Rectal smooth muscle tissue (tissue), 1 donor: ENCODE measurements around the gene ADAMTSL3.
A peak's percentile ranks its signal among the peaks of the same experiment; 100 is the strongest.

Experiments
- H3K27ac ChIP-seq: one replicate; pipeline ENCODE4 v1.7.0; 2013; ENCODE audit warnings: low read depth, low read length, inconsistent platforms
- H3K27me3 ChIP-seq: one replicate; pipeline ENCODE4 v1.7.0; 2013; ENCODE audit warnings: low read length; ENCODE audit not compliant: control insufficient read depth, insufficient read depth
- H3K36me3 ChIP-seq: one replicate; pipeline ENCODE4 v1.7.0; 2013; ENCODE audit warnings: low read length; ENCODE audit not compliant: control insufficient read depth, insufficient read depth
- H3K4me1 ChIP-seq: one replicate; pipeline ENCODE4 v1.7.0; 2013; ENCODE audit warnings: low read length; ENCODE audit not compliant: control insufficient read depth, insufficient read depth
- H3K4me3 ChIP-seq: one replicate; pipeline ENCODE4 v1.7.0; 2013; ENCODE audit warnings: low read length
- H3K9ac ChIP-seq: one replicate; pipeline ENCODE4 v1.7.0; 2013; ENCODE audit warnings: low read length

Gene ADAMTSL3

GRCh38 chr15:83886321-83886720 is 232.4 kb downstream of the ADAMTSL3 start:
- no peak overlapping the region for H3K4me3 ChIP-seq
- peaks cover 4% of the 10 kb centered on the region for H3K4me1 ChIP-seq
- no peak overlapping the region for H3K27ac ChIP-seq
- no peak overlapping the region for H3K9ac ChIP-seq
- H3K27me3 ChIP-seq = no peaks in the 10 kb centered on the region
- no peaks in the 10 kb centered on the region for H3K36me3 ChIP-seq

- H3K36me3 ChIP-seq = no peaks in the 10 kb centered on the region
- H3K27ac ChIP-seq = no peak overlapping the region
- H3K4me1 ChIP-seq = peaks cover 4% of the 10 kb centered on the region
- no peaks in the 10 kb centered on the region for H3K27me3 ChIP-seq
- no peak overlapping the region for H3K9ac ChIP-seq
- no peak overlapping the region for H3K4me3 ChIP-seq
Measured at GRCh38 chr15:83887404-83887803, 233.5 kb downstream of the ADAMTSL3 start.

- no peaks in the 10 kb centered on the region for H3K27me3 ChIP-seq
- H3K4me3 ChIP-seq = no peak overlapping the region
- no peak overlapping the region for H3K27ac ChIP-seq
- no peak overlapping the region for H3K9ac ChIP-seq
- peaks cover 4% of the 10 kb centered on the region for H3K4me1 ChIP-seq
- H3K36me3 ChIP-seq = no peaks in the 10 kb centered on the region
Measured at GRCh38 chr15:83887961-83888360, 234.0 kb downstream of the ADAMTSL3 start.

- no peak overlapping the region for H3K4me3 ChIP-seq
Measured at GRCh38 chr15:83889995-83890394, 236.1 kb downstream of the ADAMTSL3 start.

GRCh38 chr15:83890587-83890986 is 236.7 kb downstream of the ADAMTSL3 start:
- H3K36me3 ChIP-seq = peaks cover 3% of the 10 kb centered on the region
- no peaks in the 10 kb centered on the region for H3K27me3 ChIP-seq
- H3K9ac ChIP-seq = no peak overlapping the region
- peaks cover 4% of the 10 kb centered on the region for H3K4me1 ChIP-seq
- no peak overlapping the region for H3K4me3 ChIP-seq
- no peak overlapping the region for H3K27ac ChIP-seq

More at GRCh38 chr15:83889995-83890394, 236.1 kb downstream of the ADAMTSL3 start:
- Histone ChIP-seq H3K4me1 (peaks cover 4% of the 10 kb centered on the region), H3K27me3 (no peaks in the 10 kb centered on the region), H3K27ac (peak overlapping the region; percentile 4), H3K36me3 (peaks cover 3% of the 10 kb centered on the region), H3K9ac (no peak overlapping the region)

- H3K27me3 ChIP-seq = no peaks in the 10 kb centered on the region
- no peak overlapping the region for H3K27ac ChIP-seq
- peaks cover 4% of the 10 kb centered on the region for H3K4me1 ChIP-seq
- H3K9ac ChIP-seq = no peak overlapping the region
- no peak overlapping the region for H3K4me3 ChIP-seq
- H3K36me3 ChIP-seq = peaks cover 3% of the 10 kb centered on the region
Measured at GRCh38 chr15:83892498-83892897, 238.6 kb downstream of the ADAMTSL3 start.

- Histone ChIP-seq H3K4me3 (no peak overlapping the region), H3K9ac (no peak overlapping the region), H3K27me3 (no peaks in the 10 kb centered on the region), H3K36me3 (peaks cover 3% of the 10 kb centered on the region), H3K27ac (no peak overlapping the region), H3K4me1 (peaks cover 4% of the 10 kb centered on the region)
Measured at GRCh38 chr15:83893308-83893707, 239.4 kb downstream of the ADAMTSL3 start.

GRCh38 chr15:83897037-83897436 is 243.1 kb downstream of the ADAMTSL3 start:
- Histone ChIP-seq H3K4me3 (no peak overlapping the region), H3K27me3 (no peaks in the 10 kb centered on the region), H3K4me1 (no peaks in the 10 kb centered on the region)

GRCh38 chr15:83898361-83898760 is 244.4 kb downstream of the ADAMTSL3 start:
- Histone ChIP-seq H3K27ac (no peak overlapping the region), H3K36me3 (no peaks in the 10 kb centered on the region), H3K9ac (no peak overlapping the region), H3K27me3 (no peaks in the 10 kb centered on the region), H3K4me3 (no peak overlapping the region), H3K4me1 (no peaks in the 10 kb centered on the region)

More at GRCh38 chr15:83897037-83897436, 243.1 kb downstream of the ADAMTSL3 start:
- Histone ChIP-seq H3K36me3 (peaks cover 3% of the 10 kb centered on the region), H3K27ac (no peak overlapping the region), H3K9ac (no peak overlapping the region)

GRCh38 chr15:83899670-83900069 is 245.7 kb downstream of the ADAMTSL3 start:
- no peak overlapping the region for H3K4me3 ChIP-seq
- H3K27me3 ChIP-seq = no peaks in the 10 kb centered on the region
- H3K27ac ChIP-seq = no peak overlapping the region
- H3K36me3 ChIP-seq = no peaks in the 10 kb centered on the region
- peaks cover 8% of the 10 kb centered on the region for H3K4me1 ChIP-seq
- H3K9ac ChIP-seq = no peak overlapping the region

GRCh38 chr15:83904107-83905040 is 250.5 kb downstream of the ADAMTSL3 start:
- H3K4me3 ChIP-seq = no peak overlapping the region
- H3K9ac ChIP-seq = no peak overlapping the region
- H3K4me1 ChIP-seq = peaks cover 17% of the 10 kb centered on the region
- H3K27me3 ChIP-seq = no peaks in the 10 kb centered on the region
- H3K36me3 ChIP-seq = no peaks in the 10 kb centered on the region
- H3K27ac ChIP-seq = peak overlapping the region; percentile 64

- Histone ChIP-seq H3K4me3 (no peak overlapping the region), H3K36me3 (no peaks in the 10 kb centered on the region), H3K27me3 (no peaks in the 10 kb centered on the region), H3K9ac (no peak overlapping the region), H3K4me1 (peaks cover 17% of the 10 kb centered on the region), H3K27ac (peak overlapping the region; percentile 64)
Measured at GRCh38 chr15:83905556-83906273, 251.8 kb downstream of the ADAMTSL3 start.
